Type B pancreatic cell (in vitro differentiated cells): ENCODE data around the gene CASP2. TPM values are rescaled to one million over a fixed set of nuclear protein-coding genes. Genes with fewer than 3 reads are reported as not detected.
A peak's percentile ranks its signal among the peaks of the same experiment; 100 is the strongest.

Experiments used
- DNase-seq: peaks from one replicate; pipeline ENCODE4 v3.0.0; 2021; ENCODE audit warnings: mixed read lengths; ENCODE audit not compliant: unreplicated experiment; ENCODE audit errors: extremely low spot score
- H3K27ac Mint-ChIP-seq: 2 replicates; pipeline ENCODE4 v1.8.0; 2021; ENCODE audit warnings: mild to moderate bottlenecking, mixed read lengths
- H3K27me3 Mint-ChIP-seq: 2 replicates; pipeline ENCODE4 v1.8.0; 2021; ENCODE audit warnings: mixed read lengths
- H3K36me3 Mint-ChIP-seq: 2 replicates; pipeline ENCODE4 v1.8.0; 2021; ENCODE audit warnings: mixed read lengths
- H3K4me1 Mint-ChIP-seq: one replicate; pipeline ENCODE4 v1.8.0; 2021; ENCODE audit warnings: mixed read lengths; ENCODE audit not compliant: unreplicated experiment
- H3K4me3 Mint-ChIP-seq: 2 replicates; pipeline ENCODE4 v1.8.0; 2021; ENCODE audit warnings: mild to moderate bottlenecking, mixed read lengths
- H3K9me3 Mint-ChIP-seq: 2 replicates; pipeline ENCODE4 v1.8.0; 2021; ENCODE audit warnings: mixed read lengths
- CTCF ChIP-seq: fragments of 200-600 bp; sonication (generic); conservative IDR thresholded peaks from 2 replicates; pipeline ENCODE4 v1.5.0; 2021; ENCODE audit warnings: antibody characterized with exemption, mild to moderate bottlenecking
- total RNA-seq: library from RNA; stranded (reverse); gene quantifications from 2 replicates; pipeline ENCODE4 v1.2.1, GENCODE V29; 2021; ENCODE audit warnings: low replicate concordance

Gene CASP2
- total RNA-seq, 1 donor from 2014 or later = 55.2 TPM

GRCh38 chr7:143299346-143299745 lies 11.2 kb downstream of the CASP2 start:
- peaks cover 13% of the 10 kb centered on the region for H3K4me1 Mint-ChIP-seq
- H3K36me3 Mint-ChIP-seq = peaks cover 47% of the 10 kb centered on the region
- no peak for TF ChIP-seq CTCF
- DNase-seq = no peak
- H3K27me3 Mint-ChIP-seq = no peaks in the 10 kb centered on the region
- H3K27ac Mint-ChIP-seq = no peak overlapping the region
- no peaks in the 10 kb centered on the region for H3K9me3 Mint-ChIP-seq
- H3K4me3 Mint-ChIP-seq = no peak overlapping the region

GRCh38 chr7:143299840-143300239 lies 11.7 kb downstream of the CASP2 start:
- DNase-seq = no peak
- H3K9me3 Mint-ChIP-seq = no peaks in the 10 kb centered on the region
- H3K4me1 Mint-ChIP-seq = peaks cover 10% of the 10 kb centered on the region
- no peaks in the 10 kb centered on the region for H3K27me3 Mint-ChIP-seq
- H3K27ac Mint-ChIP-seq = no peak overlapping the region
- H3K4me3 Mint-ChIP-seq = no peak overlapping the region
- H3K36me3 Mint-ChIP-seq = peaks cover 48% of the 10 kb centered on the region
- TF ChIP-seq CTCF = peak; percentile 72

- DNase-seq = no peak
- peaks cover 7% of the 10 kb centered on the region for H3K4me1 Mint-ChIP-seq
- H3K9me3 Mint-ChIP-seq = no peaks in the 10 kb centered on the region
- peaks cover 54% of the 10 kb centered on the region for H3K36me3 Mint-ChIP-seq
- no peak for TF ChIP-seq CTCF
- H3K27me3 Mint-ChIP-seq = no peaks in the 10 kb centered on the region
- H3K4me3 Mint-ChIP-seq = no peak overlapping the region
- no peak overlapping the region for H3K27ac Mint-ChIP-seq
Observed at GRCh38 chr7:143300959-143301935, 13.1 kb downstream of the CASP2 start.

- no peak for DNase-seq
- no peak overlapping the region for H3K27ac Mint-ChIP-seq
- no peak for TF ChIP-seq CTCF
- H3K27me3 Mint-ChIP-seq = no peaks in the 10 kb centered on the region
- H3K4me3 Mint-ChIP-seq = no peak overlapping the region
- peaks cover 65% of the 10 kb centered on the region for H3K36me3 Mint-ChIP-seq
- no peaks in the 10 kb centered on the region for H3K4me1 Mint-ChIP-seq
- H3K9me3 Mint-ChIP-seq = no peaks in the 10 kb centered on the region
Observed at GRCh38 chr7:143303733-143304132, 15.6 kb downstream of the CASP2 start.

GRCh38 chr7:143304938-143305337 lies 16.8 kb downstream of the CASP2 start:
- no peak overlapping the region for H3K4me3 Mint-ChIP-seq
- H3K4me1 Mint-ChIP-seq = no peaks in the 10 kb centered on the region
- TF ChIP-seq CTCF = no peak
- DNase-seq = no peak
- no peaks in the 10 kb centered on the region for H3K9me3 Mint-ChIP-seq
- no peaks in the 10 kb centered on the region for H3K27me3 Mint-ChIP-seq
- peaks cover 58% of the 10 kb centered on the region for H3K36me3 Mint-ChIP-seq
- no peak overlapping the region for H3K27ac Mint-ChIP-seq
